ENCODE results near the gene KCNG2. TPM values are rescaled to one million over a fixed set of nuclear protein-coding genes. Genes with fewer than 3 reads are reported as not detected.

The KCNG2 gene
- total RNA-seq, 1 experiment from 2014 or later: not detected

- no peaks in the 10 kb centered on the region for H3K9me2 ChIP-seq (ENCODE audit: insufficient read depth)
- H3K4me2 ChIP-seq: no peak overlapping the region
- no peaks in the 10 kb centered on the region for H3K79me2 ChIP-seq (ENCODE audit: low read depth)
- no TSS peak for BruUV-seq (replicated peaks)
- ChIA-PET POLR2A (ENCODE audit: unreplicated experiment) (no interaction called here), CTCF (no interaction called here)
- no peak for DNase-seq
- no peaks in the 10 kb centered on the region for H3F3A ChIP-seq (ENCODE audit: insufficient read depth, low read depth)
- no peaks in the 10 kb centered on the region for H3K27me3 ChIP-seq (ENCODE audit: insufficient read depth, low read depth)
- H3K4me3 ChIP-seq: no peak overlapping the region
- intact Hi-C loops (cut with micrococcal nuclease; ENCODE audit: unreplicated experiment): no loop called here
- TF ChIP-seq EZH2 (IDR thresholded peaks at IDR 0.05; ENCODE audit: low read depth): no peak
- TF ChIP-seq, protein P1, sequence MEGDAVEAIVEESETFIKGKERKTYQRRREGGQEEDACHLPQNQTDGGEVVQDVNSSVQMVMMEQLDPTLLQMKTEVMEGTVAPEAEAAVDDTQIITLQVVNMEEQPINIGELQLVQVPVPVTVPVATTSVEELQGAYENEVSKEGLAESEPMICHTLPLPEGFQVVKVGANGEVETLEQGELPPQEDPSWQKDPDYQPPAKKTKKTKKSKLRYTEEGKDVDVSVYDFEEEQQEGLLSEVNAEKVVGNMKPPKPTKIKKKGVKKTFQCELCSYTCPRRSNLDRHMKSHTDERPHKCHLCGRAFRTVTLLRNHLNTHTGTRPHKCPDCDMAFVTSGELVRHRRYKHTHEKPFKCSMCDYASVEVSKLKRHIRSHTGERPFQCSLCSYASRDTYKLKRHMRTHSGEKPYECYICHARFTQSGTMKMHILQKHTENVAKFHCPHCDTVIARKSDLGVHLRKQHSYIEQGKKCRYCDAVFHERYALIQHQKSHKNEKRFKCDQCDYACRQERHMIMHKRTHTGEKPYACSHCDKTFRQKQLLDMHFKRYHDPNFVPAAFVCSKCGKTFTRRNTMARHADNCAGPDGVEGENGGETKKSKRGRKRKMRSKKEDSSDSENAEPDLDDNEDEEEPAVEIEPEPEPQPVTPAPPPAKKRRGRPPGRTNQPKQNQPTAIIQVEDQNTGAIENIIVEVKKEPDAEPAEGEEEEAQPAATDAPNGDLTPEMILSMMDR (conservative IDR thresholded peaks at IDR 0.05): no peak
- no peak overlapping the region for H3K27ac ChIP-seq
- H3K36me3 ChIP-seq (ENCODE audit: low read depth): no peaks in the 10 kb centered on the region
- no peak overlapping the region for H2AFZ ChIP-seq
- no peaks in the 10 kb centered on the region; the same call in 1 of the 2 replicates for H4K20me1 ChIP-seq (ENCODE audit: insufficient read depth)
- H3K4me1 ChIP-seq (replicated peaks; ENCODE audit: insufficient read depth): no peaks in the 10 kb centered on the region
- H3K9me3 ChIP-seq (ENCODE audit: insufficient read depth, low read depth): no peaks in the 10 kb centered on the region
Measured at GRCh38 chr18:79760348-79760747, 37.4 kb upstream of the KCNG2 start.

DNA sequence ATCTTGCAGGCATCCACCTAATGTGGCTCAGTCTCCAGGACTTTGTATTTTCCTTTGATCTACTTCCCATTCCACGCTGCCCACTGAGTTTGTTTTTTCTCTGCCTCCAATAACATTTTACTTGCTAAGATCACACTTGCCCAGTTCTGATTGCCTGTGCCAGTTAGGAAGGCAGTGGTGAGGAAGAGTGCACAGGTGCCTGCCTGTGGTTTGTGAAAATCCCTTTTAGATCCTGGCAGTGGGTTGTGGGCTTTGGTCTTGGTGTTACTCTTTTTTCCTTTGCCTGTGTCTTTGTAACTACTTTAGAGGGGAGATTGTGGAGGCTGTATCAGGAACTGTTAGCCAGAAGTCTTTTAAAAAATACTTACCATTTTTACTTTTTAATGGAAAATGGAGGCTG is 36.9 kb upstream of the KCNG2 start:
- no peaks in the 10 kb centered on the region for H3K79me2 ChIP-seq (ENCODE audit: low read depth)
- no peak overlapping the region for H2AFZ ChIP-seq
- no peak overlapping the region for H3K4me2 ChIP-seq
- no peaks in the 10 kb centered on the region for H3F3A ChIP-seq (ENCODE audit: insufficient read depth, low read depth)
- BruUV-seq (replicated peaks): no TSS peak
- TF ChIP-seq EZH2 (IDR thresholded peaks at IDR 0.05; ENCODE audit: low read depth): no peak
- TF ChIP-seq, protein P1 (conservative IDR thresholded peaks at IDR 0.05): no peak
- no peaks in the 10 kb centered on the region; the same call in 1 of the 2 replicates for H4K20me1 ChIP-seq (ENCODE audit: insufficient read depth)
- H3K4me3 ChIP-seq: no peak overlapping the region
- H3K9me3 ChIP-seq (ENCODE audit: insufficient read depth, low read depth): no peaks in the 10 kb centered on the region
- no peak overlapping the region for H3K27ac ChIP-seq
- H3K36me3 ChIP-seq (ENCODE audit: low read depth): no peaks in the 10 kb centered on the region
- peaks cover 5% of the 10 kb centered on the region for H3K27me3 ChIP-seq (ENCODE audit: insufficient read depth, low read depth)
- ChIA-PET CTCF (no interaction called here), POLR2A (ENCODE audit: unreplicated experiment) (no interaction called here)
- H3K4me1 ChIP-seq (replicated peaks; ENCODE audit: insufficient read depth): no peaks in the 10 kb centered on the region
- intact Hi-C loops (cut with micrococcal nuclease; ENCODE audit: unreplicated experiment): no loop called here
- no peak for DNase-seq
- H3K9me2 ChIP-seq (ENCODE audit: insufficient read depth): no peaks in the 10 kb centered on the region

DNA sequence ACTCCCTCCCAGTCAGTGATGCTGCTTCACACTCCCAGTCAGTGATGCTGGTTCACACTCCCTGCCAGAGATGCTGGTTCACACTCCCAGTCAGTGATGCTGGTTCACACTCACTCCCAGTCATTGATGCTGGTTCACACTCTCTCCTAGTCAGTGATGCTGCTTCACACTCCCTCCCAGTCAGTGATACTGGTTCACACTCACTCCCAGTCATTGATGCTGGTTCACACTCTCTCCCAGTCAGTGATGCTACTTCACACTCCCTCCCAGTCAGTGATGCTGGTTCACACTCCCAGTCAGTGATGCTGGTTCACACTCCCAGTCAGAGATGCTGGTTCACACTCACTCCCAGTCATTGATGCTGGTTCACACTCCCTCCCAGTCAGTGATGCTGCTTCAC is 34.3 kb upstream of the KCNG2 start:
- Histone ChIP-seq H4K20me1 (ENCODE audit: insufficient read depth) (no peaks in the 10 kb centered on the region), H3K27ac (no peak overlapping the region), H3K27me3 (ENCODE audit: insufficient read depth, low read depth) (peaks cover 28% of the 10 kb centered on the region), H3K4me3 (no peak overlapping the region), H3K4me1 (replicated peaks; ENCODE audit: insufficient read depth) (no peaks in the 10 kb centered on the region), H3K79me2 (ENCODE audit: low read depth) (no peaks in the 10 kb centered on the region), H3K4me2 (no peak overlapping the region), H3F3A (ENCODE audit: insufficient read depth, low read depth) (no peaks in the 10 kb centered on the region), H3K9me3 (ENCODE audit: insufficient read depth, low read depth) (no peaks in the 10 kb centered on the region), H3K36me3 (ENCODE audit: low read depth) (no peaks in the 10 kb centered on the region), H3K9me2 (ENCODE audit: insufficient read depth) (no peaks in the 10 kb centered on the region), H2AFZ (no peak overlapping the region)
- intact Hi-C loops (cut with micrococcal nuclease; ENCODE audit: unreplicated experiment): no loop called here
- ChIA-PET CTCF (no interaction called here), POLR2A (ENCODE audit: unreplicated experiment) (no interaction called here)
- no TSS peak for BruUV-seq (replicated peaks)
- no peak for TF ChIP-seq EZH2 (IDR thresholded peaks at IDR 0.05; ENCODE audit: low read depth)
- TF ChIP-seq, protein P1 (conservative IDR thresholded peaks at IDR 0.05): no peak
- no peak for DNase-seq
